Right lobe of liver (tissue), 6 donors: ENCODE data around the gene PLEKHB2. TPM values are rescaled to one million over a fixed set of nuclear protein-coding genes. Genes with fewer than 3 reads are reported as not detected.
A peak's percentile ranks its signal among the peaks of the same experiment; 100 is the strongest.

Experiments used
- ATAC-seq, 4 donors: fragments of 200-7000 bp; cut with Tn5 transposase; one replicate each; pipeline ENCODE4 v1.9.1; 2020; ENCODE audit warnings: mild to moderate bottlenecking in 4 of 4, moderate library complexity in 4 of 4
- DNase-seq, 3 donors: peaks; one replicate each; pipeline ENCODE4 v3.0.0-alpha.2; 2020
- H3K27ac ChIP-seq, 3 donors: fragments of 200-600 bp; one replicate each; pipeline ENCODE4 v1.8.0; 2022
- H3K27me3 ChIP-seq, 2 donors: fragments of 200-600 bp; one replicate each; pipeline ENCODE4 v1.8.0; 2022
- H3K36me3 ChIP-seq, 4 donors: fragments of 200-600 bp; sonication (generic) in 1 of 4; one replicate each; pipeline versions ENCODE4 v1.5.1 to v1.8.0; 2017 to 2022; ENCODE audit warnings: control low read depth in 1 of 4
- H3K4me1 ChIP-seq, 4 donors: fragments of 200-600 bp; sonication (generic) in 1 of 4; one replicate each; pipeline versions ENCODE4 v1.5.1 to v1.8.0; 2017 to 2022; ENCODE audit warnings: control low read depth in 1 of 4
- H3K4me3 ChIP-seq, 3 donors: fragments of 200-600 bp; one replicate each; pipeline ENCODE4 v1.8.0; 2022
- H3K9me3 ChIP-seq, 4 donors: fragments of 200-600 bp; sonication (generic) in 1 of 4; one replicate each; pipeline versions ENCODE4 v1.5.1 to v1.8.0; 2017 to 2022; ENCODE audit warnings: control low read depth in 1 of 4
- CTCF ChIP-seq, 4 donors: fragments of 200-600 bp in 3 of 4; fragments of 450-650 bp in 1 of 4; IDR thresholded peaks; one replicate each; pipeline versions ENCODE4 v1.5.1 to v1.8.0; 2016 to 2022; ENCODE audit warnings: antibody characterized with exemption in 4 of 4, mild to moderate bottlenecking in 2 of 4
- POLR2A ChIP-seq: fragments of 450-650 bp; IDR thresholded peaks from one replicate; pipeline ENCODE4 v1.6.1; 2017; ENCODE audit warnings: antibody characterized with exemption, mild to moderate bottlenecking
- WGBS: methylation state at CpG from one replicate; pipeline ENCODE4 v1.1.6; 2018; ENCODE audit warnings: low coverage, low lambda C conversion rate; ENCODE audit not compliant: insufficient coverage; ENCODE audit errors: missing lambda C conversion rate; 5-methylcytosine and 5-hydroxymethylcytosine counted together
- intact Hi-C, 2 donors: fragments of 100-400 bp; cut with DNase I; formaldehyde crosslinking; loops; one replicate each; pipeline versions ENCODE4 v1.11.2 to v1.14.1; 2022
- long read RNA-seq: library from polyadenylated mRNA; unstranded; transcript quantifications from one replicate; pipeline ENCODE4 v2.0.0, GENCODE V29; 2019
- total RNA-seq, 6 experiments: library from RNA; depleted of rRNA in 2 of 6; stranded (reverse); fragments of >200 nt in 2 of 6; fragmentation: NEBNext Ultra II Directional in 3 of 6; extraction: Animal tissue kit (Norgen Biotek cat#: 25700) in 3 of 6; gene quantifications; one replicate each; pipeline versions ENCODE4 v1.1.0 to v1.2.4, GENCODE V29; 2016 to 2023
- donor health status: DM: no; HTN: yes; CAD: no.
- donor health status: DM: no; HTN: no; CAD: no.
- donor health status: DM: no; HTN: no; CAD: no.
- donor health status: DM: no; HTN: yes; CAD: no.
- donor health status: DM: no; HTN: yes; CAD: no.

Gene PLEKHB2
- total RNA-seq, result 10 to 100 TPM in 4 of 6 experiments, 1 to 10 TPM in 2; 8.9 to 22.3 (median 17.5) TPM
- long read RNA-seq, partial matches to known transcripts, result 0 of 4 reads
- long read RNA-seq, other reads (novel, unspliced or antisense), result 4 of 4 reads

DNA sequence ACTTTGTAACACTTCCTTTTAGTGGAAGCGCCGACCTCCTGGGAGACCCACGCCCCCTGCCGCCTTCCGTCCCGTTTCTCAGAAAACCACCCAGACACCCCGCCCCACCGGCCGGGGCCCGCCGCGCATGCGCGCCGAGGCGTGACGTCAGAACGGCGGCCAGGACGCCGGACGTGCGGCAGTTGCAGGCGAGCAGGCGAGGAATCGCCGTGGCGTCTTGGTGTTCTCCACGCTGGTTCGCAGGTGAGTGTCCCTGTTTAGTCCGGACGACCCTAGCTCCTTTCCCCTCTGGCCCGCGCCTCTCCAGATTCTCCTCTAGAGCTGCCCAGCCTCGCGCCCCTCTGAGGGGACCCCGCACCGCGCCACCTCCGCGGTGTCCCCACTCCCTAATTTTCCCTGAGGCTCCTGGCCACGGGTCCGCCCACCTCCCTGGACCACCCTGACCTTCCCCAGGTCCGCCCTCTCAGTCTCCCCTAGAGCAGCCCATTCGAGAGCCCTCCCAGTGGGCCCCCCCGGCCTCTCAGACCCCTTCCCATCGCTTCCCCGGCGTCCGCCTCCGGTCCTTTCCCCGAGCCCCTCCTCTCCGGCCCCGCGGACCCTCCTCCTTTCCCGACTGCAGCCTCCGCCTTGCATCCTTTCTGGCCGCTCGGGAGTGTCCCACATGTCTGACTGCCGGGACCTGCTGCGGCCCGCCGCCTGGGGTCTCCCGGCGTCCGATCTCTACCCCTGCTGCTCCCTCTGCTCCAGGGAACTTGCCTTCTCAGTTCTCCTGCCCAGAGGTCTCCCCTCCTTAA lies at the start of gene PLEKHB2:
TSS of gene PLEKHB2 (plus strand) at position 181 of the 794 bp plus-strand sequence. CDS start 15,606 bp downstream, outside the sequence.
- Histone ChIP-seq H3K27ac (peak within 1 kb of the TSS; percentile 88 to 97 (median 92)), H3K4me3 (peak within 1 kb of the TSS; percentile 83 to 97 (median 84)), H3K4me1 (peaks cover 0 to 19% (median 4%) of the 10 kb centered on the region in 4 donors), H3K27me3 (no peaks in the 10 kb centered on the region), H3K9me3 (no peaks in the 10 kb centered on the region), H3K36me3 (no peaks in the 10 kb centered on the region)
- DNase-seq (peak; percentile 92 to 94 (median 94)), ATAC-seq (peak; percentile 75 to 86 (median 80))
- 2% methylated on average over 35 of the region's 66 CpGs for WGBS
- TF ChIP-seq CTCF (IDR thresholded peaks at IDR 0.05) (peak in 2 of 4 donors; percentile 19 to 21), POLR2A (peak; percentile 91)
- intact Hi-C loops, result no loop called here

DNA sequence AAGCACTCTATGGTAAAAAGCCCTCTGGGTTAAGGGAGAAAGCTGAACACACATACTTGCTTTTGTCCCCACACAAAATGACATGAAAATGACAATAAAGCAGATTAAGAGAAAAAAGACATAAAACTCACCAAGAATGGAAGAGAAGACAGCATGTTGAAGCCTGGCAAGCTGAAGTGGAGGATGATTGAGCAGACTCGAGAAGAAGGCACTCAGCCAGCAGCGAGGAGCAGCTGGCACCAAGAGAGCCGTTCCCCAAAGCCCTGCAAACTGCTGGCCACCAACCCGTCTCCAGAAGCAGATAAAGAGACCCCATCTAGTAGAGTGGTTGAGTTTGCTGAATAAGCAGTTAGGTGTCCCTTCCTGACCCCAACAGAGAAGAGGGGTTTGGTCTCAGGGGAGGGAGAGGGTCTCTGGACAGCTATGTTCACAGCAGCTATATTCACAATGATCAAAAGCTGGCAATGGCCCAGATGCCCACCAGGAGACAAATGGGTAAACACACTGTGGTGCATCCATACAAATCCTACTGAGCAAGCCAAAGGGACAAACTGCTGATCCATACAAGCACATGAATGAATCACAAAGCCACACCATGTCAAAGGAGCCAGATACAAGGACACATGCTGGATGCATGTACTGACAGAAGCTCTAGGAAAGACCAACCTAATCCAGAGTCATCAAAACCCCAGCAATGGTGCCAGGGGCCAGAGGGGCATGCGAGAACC lies 48.8 kb upstream of the PLEKHB2 start:
- no peak for TF ChIP-seq POLR2A
- TF ChIP-seq CTCF (IDR thresholded peaks at IDR 0.05), result no peak
- intact Hi-C loops, result no loop called here
- Histone ChIP-seq H3K27me3 (no peaks in the 10 kb centered on the region), H3K27ac (no peak overlapping the region), H3K4me3 (no peak overlapping the region), H3K4me1 (no peaks in the 10 kb centered on the region), H3K9me3 (no peaks in the 10 kb centered on the region), H3K36me3 (peaks cover 4 to 73% (median 37%) of the 10 kb centered on the region in 4 donors)
- ATAC-seq (no peak), DNase-seq (no peak)
- WGBS, result 83% methylated on average over 2 of the region's 5 CpGs

DNA sequence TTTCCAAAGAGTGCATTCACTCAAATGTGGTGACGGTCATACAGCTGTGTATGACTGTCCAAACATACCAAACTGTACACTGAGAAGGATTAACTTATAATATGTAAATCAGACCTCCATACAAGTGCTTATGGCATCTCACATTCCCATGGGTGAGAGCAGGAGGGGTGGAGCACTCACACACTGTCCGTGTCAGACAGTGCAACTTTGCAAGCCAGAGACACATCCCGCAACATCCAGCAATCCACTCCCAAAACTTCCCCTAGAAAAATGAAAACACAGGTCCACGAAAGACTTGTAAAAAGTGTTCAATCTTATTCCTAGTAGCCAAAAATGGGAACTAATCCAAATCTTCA lies 48.2 kb upstream of the PLEKHB2 start:
- DNase-seq (no peak), ATAC-seq (no peak)
- Histone ChIP-seq H3K4me3 (no peak overlapping the region), H3K27ac (no peak overlapping the region), H3K4me1 (peaks cover 0 to under 1% (median 0%) of the 10 kb centered on the region in 4 donors), H3K27me3 (no peaks in the 10 kb centered on the region), H3K36me3 (peaks cover 4 to 68% (median 34%) of the 10 kb centered on the region in 4 donors), H3K9me3 (no peaks in the 10 kb centered on the region)
- WGBS, result 88% methylated on average over 3 of the region's 4 CpGs
- TF ChIP-seq CTCF (IDR thresholded peaks at IDR 0.05) (no peak), POLR2A (no peak)
- intact Hi-C loops, result no loop called here

GRCh38 chr2:131058214-131058843 lies 46.8 kb upstream of the PLEKHB2 start:
- ATAC-seq (no peak), DNase-seq (no peak)
- TF ChIP-seq POLR2A, result no peak
- TF ChIP-seq CTCF (IDR thresholded peaks at IDR 0.05), result no peak
- H3K27me3 ChIP-seq, result no peaks in the 10 kb centered on the region
- H3K27ac ChIP-seq, result no peak overlapping the region
- intact Hi-C loops, result no loop called here
- H3K36me3 ChIP-seq, result peaks cover 4 to 60% (median 24%) of the 10 kb centered on the region in 4 donors
- no peak overlapping the region for H3K4me3 ChIP-seq
- peaks cover 0 to 4% (median 0%) of the 10 kb centered on the region in 4 donors for H3K4me1 ChIP-seq
- H3K9me3 ChIP-seq, result no peaks in the 10 kb centered on the region
- WGBS, result 83% methylated on average over 5 of the region's 8 CpGs
